Activated T-cell treated with anti-CD3 and anti-CD28 coated beads, Interleukin-2, amount 50 U/mL, for 48 hours (primary cell): ENCODE data around the gene RARG.
"Not testable (repeated sequence)": the region's sequence is repeated elsewhere in the genome, so short reads cannot be mapped to it uniquely, and the experiment has no call there.

ENCODE experiments used
- DNase-seq, 2 experiments: peaks; one replicate each; pipeline ENCODE4 v3.0.0-alpha.2; 2020

The RARG gene

GRCh38 chr12:53208435-53208834 lies 23.6 kb downstream of the RARG start:
- DNase-seq, result no peak

- DNase-seq, result peak; percentile 77 to 78
These were observed 25.0 kb downstream of the RARG start, which contains the start of gene ITGB7 for GRCh38 chr12:53207042-53207441. Gene ITGB7 (minus strand): TSS chr12:53207251. CDS start chr12:53200443, 6,808 bp downstream.

GRCh38 chr12:53205747-53206419 lies 26.1 kb downstream of the RARG start:
- DNase-seq, result peak; percentile 85 to 87

DNA sequence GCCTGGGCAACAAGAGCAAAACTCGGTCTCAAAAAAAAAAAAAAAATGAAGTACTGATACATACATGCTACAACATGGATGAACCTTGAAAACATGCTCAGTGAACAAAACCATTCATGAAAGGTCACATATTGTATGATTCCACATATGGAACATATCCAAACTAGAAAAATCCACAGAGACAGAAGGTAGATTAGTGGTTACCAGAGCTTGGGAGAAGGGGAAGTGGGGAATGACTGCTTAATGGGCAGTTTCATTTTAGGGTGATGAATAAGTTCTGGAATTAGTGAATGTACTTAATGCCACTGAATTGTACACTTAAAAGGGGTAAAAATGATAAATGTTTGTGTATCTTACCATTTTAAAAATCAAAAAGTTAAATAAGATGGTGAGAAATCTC lies 27.7 kb downstream of the RARG start:
- no peak for DNase-seq

DNA sequence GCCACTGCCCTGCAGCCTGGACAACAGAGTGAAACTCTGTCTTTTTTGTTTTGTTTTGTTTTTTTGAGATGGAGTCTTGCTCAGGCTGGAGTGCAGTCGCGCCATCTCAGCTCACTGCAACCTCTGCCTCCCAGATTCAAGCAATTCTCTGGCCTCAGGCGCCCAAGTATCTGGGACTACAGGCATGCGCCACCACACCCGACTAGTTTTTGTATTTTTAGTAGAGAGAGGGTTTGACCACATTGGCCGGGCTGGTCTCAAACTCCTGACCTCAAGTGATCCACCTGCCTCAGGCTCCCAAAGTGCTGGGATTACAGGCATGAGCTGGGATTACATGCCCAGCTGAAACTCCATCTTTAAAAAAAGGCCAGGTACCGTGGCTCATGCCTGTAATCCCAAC lies 29.7 kb downstream of the RARG start:
- DNase-seq, result not testable (repeated sequence)

DNA sequence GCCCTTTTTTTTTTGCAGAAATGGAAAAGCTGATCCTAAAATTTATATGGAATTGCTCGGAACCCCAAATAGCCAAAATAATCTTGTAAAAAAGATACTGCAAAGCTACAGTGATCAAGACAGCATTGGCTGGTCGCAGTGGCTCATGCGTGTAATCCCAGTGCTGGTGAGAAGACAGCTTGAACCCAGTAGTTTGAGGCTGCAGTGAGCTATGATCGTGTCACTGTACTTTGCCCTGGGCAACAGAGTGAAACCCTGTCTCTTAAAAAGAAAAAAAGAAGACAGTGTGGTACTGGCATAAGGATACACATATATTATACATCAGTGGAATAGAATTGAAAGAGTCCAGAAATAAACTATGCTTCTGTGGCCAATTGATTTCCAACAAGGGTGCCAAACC lies 30.4 kb downstream of the RARG start:
- DNase-seq, result no peak

GRCh38 chr12:53201177-53201541 lies 30.9 kb downstream of the RARG start:
- no peak for DNase-seq

DNA sequence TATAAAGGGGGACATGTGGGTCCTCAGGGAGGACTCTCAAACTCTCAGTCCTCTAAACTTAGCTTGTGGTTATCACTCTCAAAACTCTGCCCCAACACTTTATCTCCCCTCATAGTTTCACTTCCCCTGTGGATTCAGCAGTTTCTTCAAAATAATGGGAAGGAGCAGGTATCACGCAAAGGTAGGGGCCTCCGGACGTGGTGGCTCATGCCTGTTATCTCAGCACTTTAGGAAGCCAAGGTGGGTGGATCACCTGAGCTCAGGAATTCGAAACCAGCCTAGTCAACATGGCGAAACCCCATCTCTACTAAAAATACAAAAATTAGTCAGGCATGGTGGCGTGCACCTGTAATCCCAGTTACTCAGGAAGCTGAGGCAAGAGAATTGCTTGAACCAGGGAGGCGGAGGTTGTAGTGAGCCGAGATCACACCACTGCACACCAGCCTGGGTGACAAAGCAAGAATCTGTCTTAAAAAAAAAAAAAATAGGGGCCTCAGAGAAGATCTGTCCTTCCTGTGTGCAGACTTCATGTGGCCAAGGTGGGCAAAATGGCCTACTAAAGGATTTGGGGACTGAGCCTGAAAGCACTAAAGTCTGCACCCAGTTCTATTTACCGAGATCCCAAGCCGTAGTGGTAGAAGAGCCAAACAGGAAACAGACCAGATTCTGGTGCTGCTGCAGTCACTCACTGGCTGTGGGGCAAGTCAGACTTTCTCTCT lies 31.4 kb downstream of the RARG start:
- DNase-seq, result peak; percentile 64 to 67

DNA sequence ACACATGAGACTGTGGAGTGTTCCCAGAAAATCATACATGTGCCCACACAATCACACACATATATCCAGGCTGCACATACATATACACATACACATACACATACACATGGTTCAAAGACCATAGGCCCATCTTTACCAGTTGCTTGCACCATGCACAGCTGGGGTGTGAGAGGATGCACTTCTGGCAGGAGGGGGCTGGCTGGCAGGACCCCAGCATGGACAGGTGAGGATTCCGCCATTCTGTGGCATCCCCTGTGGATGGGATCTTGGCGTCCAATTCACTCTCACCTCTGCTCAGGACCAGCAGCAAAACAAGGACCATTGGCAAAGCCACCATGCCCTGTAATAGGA lies 31.9 kb downstream of the RARG start:
- no peak for DNase-seq

- DNase-seq, result no peak
These were observed 32.3 kb downstream of the RARG start for GRCh38 chr12:53199700-53200099.

GRCh38 chr12:53198486-53199110 lies 33.4 kb downstream of the RARG start:
- peak in 1 of 2 experiments; percentile 48 for DNase-seq

DNA sequence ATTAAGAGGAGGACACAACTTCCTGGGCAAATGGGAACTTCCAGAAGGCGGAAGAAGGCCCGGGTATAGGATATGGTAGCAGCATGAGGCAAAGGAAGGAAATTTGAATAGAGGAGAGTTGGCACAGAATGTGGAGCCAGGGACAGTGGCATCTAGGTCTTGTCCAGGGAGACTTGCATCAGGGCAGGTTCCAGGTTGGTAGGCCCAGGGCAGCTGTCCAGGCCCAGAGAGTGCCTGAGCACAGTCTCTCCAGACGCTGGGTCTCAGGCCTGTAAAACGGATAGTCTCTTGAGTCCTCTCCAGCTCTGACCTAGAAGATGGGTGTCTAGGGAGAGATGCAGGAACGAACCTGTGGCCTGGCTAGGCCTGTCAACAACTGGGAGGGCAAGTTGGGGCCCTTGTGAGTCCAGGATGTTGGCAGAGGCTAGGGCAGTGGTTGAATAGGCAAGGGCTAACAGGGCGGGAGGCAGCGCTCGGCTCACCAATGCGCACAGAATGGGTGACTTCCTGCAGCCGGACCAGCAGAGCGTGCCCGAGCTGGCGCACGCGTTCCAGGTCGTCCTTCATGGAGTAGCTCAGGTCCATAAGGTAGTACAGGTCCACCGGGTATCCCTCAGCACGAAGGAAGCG lies 34.9 kb downstream of the RARG start:
- no peak for DNase-seq

DNA sequence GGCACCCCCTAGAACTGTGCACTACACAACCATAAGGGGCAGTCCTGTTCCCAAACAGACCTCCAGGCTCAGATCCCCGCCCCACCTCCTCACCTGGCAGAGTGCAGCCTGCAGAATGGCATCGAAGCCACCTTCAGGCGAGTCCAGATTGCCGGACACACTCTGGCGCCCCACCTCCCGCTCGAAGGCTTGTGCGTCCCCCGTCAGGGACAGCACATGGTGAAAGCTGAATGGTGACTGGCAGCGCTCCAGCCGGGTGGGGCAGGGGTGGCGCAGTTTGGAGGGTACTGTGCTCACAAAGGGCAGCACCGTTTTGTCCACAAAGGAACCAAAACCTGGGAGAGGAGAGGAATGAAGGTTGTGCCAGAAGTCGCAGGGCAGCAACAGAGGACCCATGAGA lies 35.5 kb downstream of the RARG start:
- no peak for DNase-seq

- no peak for DNase-seq
These were observed 36.2 kb downstream of the RARG start for GRCh38 chr12:53195516-53196420.

GRCh38 chr12:53194973-53195372 lies 37.0 kb downstream of the RARG start:
- DNase-seq, result no peak

DNA sequence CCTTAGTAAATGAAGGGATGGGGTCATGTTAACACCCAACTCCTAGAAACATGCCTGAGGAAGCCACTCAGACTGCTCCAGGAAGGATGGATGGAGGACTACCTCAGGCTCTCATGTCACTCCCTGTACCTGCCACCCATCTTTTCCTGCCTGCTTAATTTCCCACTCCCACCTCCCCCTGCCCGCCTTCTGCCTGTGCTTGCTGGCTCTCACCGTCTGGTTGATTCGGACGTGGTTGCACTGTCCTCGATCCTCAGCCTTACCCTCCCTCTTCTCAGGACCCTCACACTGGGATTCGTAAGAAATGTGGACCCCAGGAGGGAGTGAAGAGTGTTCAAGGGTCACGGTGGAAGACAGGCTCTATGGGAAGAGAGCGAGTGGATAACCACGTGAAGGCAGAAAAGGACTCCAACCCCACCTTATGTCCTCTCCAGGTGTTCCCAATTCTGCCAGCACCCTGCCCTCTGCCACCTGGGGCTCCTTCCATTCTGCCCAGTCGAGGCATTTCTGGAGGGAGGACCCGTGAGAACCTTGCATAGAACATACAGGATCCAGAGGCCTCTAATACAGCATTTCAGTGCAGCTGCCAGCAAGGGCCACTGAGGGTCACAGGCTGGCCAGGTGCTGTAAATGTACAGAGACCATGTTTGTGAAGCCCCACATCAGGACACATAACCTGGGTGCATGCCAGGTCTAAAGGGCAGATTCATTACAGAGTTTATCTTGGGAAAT lies 37.9 kb downstream of the RARG start:
- DNase-seq, result no peak

- no peak for DNase-seq
These were observed 39.0 kb downstream of the RARG start for GRCh38 chr12:53193040-53193439.

GRCh38 chr12:53192531-53193021 lies 39.4 kb downstream of the RARG start:
- no peak for DNase-seq

GRCh38 chr12:53191885-53192530 lies 40.0 kb downstream of the RARG start:
- no peak for DNase-seq

DNA sequence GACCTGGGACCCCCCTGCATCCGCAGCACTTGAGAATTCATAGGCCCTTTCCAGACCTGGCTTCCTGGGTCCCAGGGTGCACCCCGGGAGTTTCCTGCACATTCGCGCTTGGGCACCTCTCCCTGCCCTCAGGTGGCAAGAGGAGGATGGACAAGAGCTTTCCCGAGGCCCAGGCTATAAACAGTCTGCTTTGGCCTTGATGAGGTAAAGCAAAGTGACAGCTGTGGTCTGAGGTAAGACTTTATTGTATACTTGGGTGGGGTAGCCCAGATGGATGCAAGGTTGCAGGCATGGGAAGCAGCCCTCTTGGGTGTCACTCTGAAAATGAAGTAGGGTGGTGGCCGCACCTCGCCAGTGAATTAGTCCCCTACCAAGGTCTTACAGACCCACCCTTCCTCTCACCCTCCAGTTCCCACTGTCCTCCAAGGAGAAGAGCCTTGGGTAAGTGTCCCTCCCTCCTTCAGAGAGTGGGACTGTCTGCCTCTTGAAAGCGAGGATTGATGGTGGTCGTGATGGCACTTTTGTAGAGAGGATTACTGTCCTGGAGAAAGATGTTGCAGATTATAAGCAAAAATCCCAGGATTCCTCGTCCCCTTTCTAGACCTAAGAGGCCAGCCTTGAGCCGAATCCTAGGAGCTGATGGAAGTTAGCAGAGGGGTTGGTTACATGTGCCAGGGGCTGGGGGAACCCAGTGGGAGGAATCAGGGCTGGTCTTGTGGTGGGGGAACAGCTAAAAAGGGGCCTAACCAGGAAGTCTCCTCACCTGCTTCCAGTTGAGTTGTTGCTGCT lies 40.7 kb downstream of the RARG start:
- DNase-seq, result peak in 1 of 2 experiments; percentile 15
